ENCODE measurements around the gene COX8A. TPM values are rescaled to one million over a fixed set of nuclear protein-coding genes. Genes with fewer than 3 reads are reported as not detected.

COX8A gene
- total and polyA plus RNA-seq, 2 of the 13 experiments (the other 11 are each of a cell fraction or from before 2014, with no cell fraction given) = 202 to 406 TPM

DNA sequence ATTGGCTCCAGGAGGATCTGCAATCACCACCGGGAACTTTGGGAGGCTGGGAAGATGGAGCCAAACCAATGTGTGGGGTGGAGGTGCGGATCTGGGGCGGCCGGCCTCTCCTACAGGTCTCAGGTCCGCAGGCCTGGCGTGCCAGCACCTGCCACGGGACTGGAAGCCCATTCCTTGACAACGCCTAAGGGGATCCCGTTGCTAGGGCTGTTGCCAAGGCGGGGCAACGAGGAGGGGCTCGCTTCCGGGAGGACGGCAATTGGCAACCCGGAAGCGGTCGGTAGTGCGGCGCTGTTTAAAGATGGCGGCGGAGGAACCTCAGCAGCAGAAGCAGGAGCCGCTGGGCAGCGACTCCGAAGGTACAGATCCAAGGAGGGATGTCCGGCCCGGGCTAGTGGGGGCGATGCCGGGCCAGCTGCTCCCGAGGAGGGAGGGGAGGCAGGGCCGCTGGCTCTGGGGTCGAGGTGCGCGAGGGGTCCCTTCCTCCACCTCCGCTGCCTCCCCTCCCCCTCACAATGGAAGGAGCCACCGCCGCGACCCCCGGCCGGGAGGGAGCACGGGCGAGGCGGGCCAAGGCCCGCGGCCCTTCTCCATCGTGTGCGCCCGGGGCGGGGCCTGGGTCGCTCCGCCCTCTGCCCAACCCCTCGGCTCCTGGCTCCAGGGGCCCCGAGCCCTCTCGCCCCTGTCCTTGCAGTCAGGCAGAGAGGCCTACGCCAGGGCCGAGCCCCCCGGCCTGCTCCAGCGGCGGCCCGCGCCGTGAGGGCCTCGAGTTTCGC, 11.9 kb downstream of the COX8A start, which contains the start of gene OTUB1 (continued):
- TF ChIP-seq ZNF782 (CRISPR knock-in tag; IDR thresholded peaks at IDR 0.05; ENCODE audit: borderline replicate concordance) (peak; percentile 11; the same call in 1 of the 2 replicates), TP53 (CRISPR knock-in tag; conservative IDR thresholded peaks at IDR 0.05) (peak; percentile 69; the same call in 1 of the 2 replicates), KAT8 (CRISPR knock-in tag; IDR thresholded peaks at IDR 0.05) (peak; percentile 95), RNF219 (CRISPR knock-in tag; IDR thresholded peaks at IDR 0.05) (peak; percentile 56; the same call in 1 of the 2 replicates), HNF4A (CRISPR knock-in tag; IDR thresholded peaks at IDR 0.05) (peak; percentile 20; the same call in 1 of the 2 replicates), ZNF766 (CRISPR knock-in tag; IDR thresholded peaks at IDR 0.05; ENCODE audit: borderline replicate concordance) (peak; percentile 91), ZNF800 (CRISPR knock-in tag; IDR thresholded peaks at IDR 0.05) (peak; percentile 65; the same call in 1 of the 2 replicates), ZNF207 (IDR thresholded peaks at IDR 0.05; ENCODE audit: borderline replicate concordance) (no peak), IRF1 (CRISPR knock-in tag; IDR thresholded peaks at IDR 0.05; ENCODE audit: low read depth) (0 out of 2 replicates have a peak, but pooled peaks have one; percentile 8), JARID2 (CRISPR knock-in tag; IDR thresholded peaks at IDR 0.05; ENCODE audit: insufficient replicate concordance) (no peak), LRRFIP1 (CRISPR knock-in tag; conservative IDR thresholded peaks at IDR 0.05) (no peak), ZNF546 (CRISPR knock-in tag; conservative IDR thresholded peaks at IDR 0.05) (no peak), RFXANK (CRISPR knock-in tag; IDR thresholded peaks at IDR 0.05) (0 out of 2 replicates have a peak, but pooled peaks have one; percentile 64), ZFP62 (CRISPR knock-in tag; IDR thresholded peaks at IDR 0.05) (no peak), SP1 (IDR thresholded peaks at IDR 0.05) (no peak), SP1 (CRISPR knock-in tag; IDR thresholded peaks at IDR 0.05) (peak; percentile 19; the same call in 1 of the 2 replicates)
- TF ChIP-seq, protein P1, sequence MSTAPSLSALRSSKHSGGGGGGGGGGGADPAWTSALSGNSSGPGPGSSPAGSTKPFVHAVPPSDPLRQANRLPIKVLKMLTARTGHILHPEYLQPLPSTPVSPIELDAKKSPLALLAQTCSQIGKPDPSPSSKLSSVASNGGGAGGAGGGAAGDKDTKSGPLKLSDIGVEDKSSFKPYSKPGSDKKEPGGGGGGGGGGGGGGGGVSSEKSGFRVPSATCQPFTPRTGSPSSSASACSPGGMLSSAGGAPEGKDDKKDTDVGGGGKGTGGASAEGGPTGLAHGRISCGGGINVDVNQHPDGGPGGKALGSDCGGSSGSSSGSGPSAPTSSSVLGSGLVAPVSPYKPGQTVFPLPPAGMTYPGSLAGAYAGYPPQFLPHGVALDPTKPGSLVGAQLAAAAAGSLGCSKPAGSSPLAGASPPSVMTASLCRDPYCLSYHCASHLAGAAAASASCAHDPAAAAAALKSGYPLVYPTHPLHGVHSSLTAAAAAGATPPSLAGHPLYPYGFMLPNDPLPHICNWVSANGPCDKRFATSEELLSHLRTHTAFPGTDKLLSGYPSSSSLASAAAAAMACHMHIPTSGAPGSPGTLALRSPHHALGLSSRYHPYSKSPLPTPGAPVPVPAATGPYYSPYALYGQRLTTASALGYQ (CRISPR knock-in tag; IDR thresholded peaks at IDR 0.05) = no peak; the same call in 1 of the 2 replicates
- TF ChIP-seq, protein P2, sequence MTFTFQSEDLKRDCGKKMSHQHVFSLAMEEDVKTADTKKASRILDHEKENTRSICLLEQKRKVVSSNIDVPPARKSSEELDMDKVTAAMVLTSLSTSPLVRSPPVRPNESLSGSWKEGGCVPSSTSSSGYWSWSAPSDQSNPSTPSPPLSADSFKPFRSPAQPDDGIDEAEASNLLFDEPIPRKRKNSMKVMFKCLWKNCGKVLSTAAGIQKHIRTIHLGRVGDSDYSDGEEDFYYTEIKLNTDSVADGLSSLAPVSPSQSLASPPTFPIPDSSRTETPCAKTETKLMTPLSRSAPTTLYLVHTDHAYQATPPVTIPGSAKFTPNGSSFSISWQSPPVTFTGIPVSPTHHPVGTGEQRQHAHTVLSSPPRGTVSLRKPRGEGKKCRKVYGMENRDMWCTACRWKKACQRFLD (CRISPR knock-in tag; IDR thresholded peaks at IDR 0.05; ENCODE audit: borderline replicate concordance) = peak; percentile 80; the same call in 1 of the 2 replicates

Data from HepG2 (cell line).